CD14-positive monocyte (primary cell): Measurements from ENCODE around the gene INPPL1. TPM values are rescaled to one million over a fixed set of nuclear protein-coding genes. Genes with fewer than 3 reads are reported as not detected.

Source experiments
- DNase-seq, 3 donors: peaks; one replicate each; pipeline ENCODE4 v3.0.0-alpha.2; 2011 to 2022
- H2AFZ ChIP-seq: 2 replicates; pipeline ENCODE4 v1.6.0; 2012; ENCODE audit warnings: mild to moderate bottlenecking, low read depth, low read length, inconsistent platforms; ENCODE audit not compliant: insufficient read depth, poor library complexity, severe bottlenecking
- H3K27ac ChIP-seq, 2 donors: 1 replicate in 1 of 2; 2 replicates in 1 of 2; pipeline ENCODE4 v1.5.1; 2012 to 2013; ENCODE audit warnings: low read length in 2 of 2, control low read depth in 1 of 2, inconsistent platforms in 1 of 2, low read depth in 1 of 2, mild to moderate bottlenecking in 1 of 2
- H3K27me3 ChIP-seq, 2 donors: one replicate each; pipeline versions ENCODE4 v1.6.0 to v1.6.1; 2011 to 2013; ENCODE audit warnings: low read length in 2 of 2; ENCODE audit not compliant: control insufficient read depth in 2 of 2, insufficient read depth in 2 of 2
- H3K36me3 ChIP-seq, 2 donors: replicated peaks in 1 of 2; 1 replicate in 1 of 2; 2 replicates in 1 of 2; pipeline versions ENCODE4 v1.5.1 to v1.6.1; 2012 to 2013; ENCODE audit warnings: low read length in 2 of 2, control low read depth in 1 of 2, inconsistent platforms in 1 of 2, mild to moderate bottlenecking in 1 of 2; ENCODE audit not compliant: insufficient read depth in 2 of 2, control insufficient read depth in 1 of 2
- H3K4me1 ChIP-seq, 2 donors: 1 replicate in 1 of 2; 2 replicates in 1 of 2; pipeline versions ENCODE4 v1.5.1 to v1.6.1; 2012 to 2013; ENCODE audit warnings: low read length in 2 of 2, control low read depth in 1 of 2, inconsistent platforms in 1 of 2, mild to moderate bottlenecking in 1 of 2, moderate library complexity in 1 of 2; ENCODE audit not compliant: insufficient read depth in 2 of 2, control insufficient read depth in 1 of 2
- H3K4me2 ChIP-seq: replicated peaks from 2 replicates; pipeline ENCODE3; 2012; ENCODE audit warnings: low read length, moderate library complexity, mild to moderate bottlenecking; ENCODE audit not compliant: poor library complexity, severe bottlenecking; ENCODE audit errors: extremely low read depth
- H3K4me3 ChIP-seq, 3 experiments: fragments of 200-600 bp in 1 of 3; sonication (generic) in 1 of 3; replicated peaks in 1 of 3; 1 replicate in 2 of 3; 2 replicates in 1 of 3; pipeline ENCODE4 v1.5.1; 2011 to 2013; ENCODE audit warnings: low read length in 3 of 3, mild to moderate bottlenecking in 3 of 3, control low read depth in 2 of 3, low read depth in 2 of 3, inconsistent platforms in 1 of 3, moderate library complexity in 1 of 3
- H3K79me2 ChIP-seq: 2 replicates; pipeline ENCODE4 v1.6.0; 2012; ENCODE audit warnings: mild to moderate bottlenecking, control low read depth, inconsistent platforms, low read length, moderate library complexity; ENCODE audit not compliant: insufficient read depth
- H3K9ac ChIP-seq: 2 replicates; pipeline ENCODE4 v1.6.0; 2017; ENCODE audit warnings: low read length, mild to moderate bottlenecking; ENCODE audit not compliant: insufficient read depth, poor library complexity, severe bottlenecking
- H3K9me3 ChIP-seq, 2 donors: replicated peaks in 1 of 2; 1 replicate in 1 of 2; 2 replicates in 1 of 2; pipeline versions ENCODE4 v1.5.1 to v1.6.1; 2012 to 2013; ENCODE audit warnings: low read length in 2 of 2, control low read depth in 1 of 2; ENCODE audit not compliant: control insufficient read depth in 1 of 2, insufficient read depth in 1 of 2
- H4K20me1 ChIP-seq: 2 replicates; pipeline ENCODE4 v1.6.0; 2012; ENCODE audit warnings: mild to moderate bottlenecking, low read length, control low read depth, moderate library complexity; ENCODE audit not compliant: insufficient read depth
- H3K27ac Mint-ChIP-seq, 7 donors: one replicate each; pipeline ENCODE4 v1.8.0; 2020; ENCODE audit warnings: mild to moderate bottlenecking in 7 of 7, mixed read lengths in 7 of 7, moderate library complexity in 6 of 7, inconsistent platforms in 2 of 7
- H3K27me3 Mint-ChIP-seq, 3 donors: one replicate each; pipeline ENCODE4 v1.8.0; 2021 to 2022; ENCODE audit warnings: low read depth in 3 of 3, mild to moderate bottlenecking in 3 of 3, mixed read lengths in 3 of 3, moderate library complexity in 3 of 3, inconsistent platforms in 1 of 3
- H3K36me3 Mint-ChIP-seq, 2 donors: one replicate each; pipeline ENCODE4 v1.8.0; 2020; ENCODE audit warnings: mixed read lengths in 2 of 2, inconsistent platforms in 1 of 2, mild to moderate bottlenecking in 1 of 2
- H3K4me1 Mint-ChIP-seq: one replicate; pipeline ENCODE4 v1.8.0; 2020; ENCODE audit warnings: mild to moderate bottlenecking, mixed read lengths
- H3K4me3 Mint-ChIP-seq, 2 donors: one replicate each; pipeline ENCODE4 v1.8.0; 2020; ENCODE audit warnings: mild to moderate bottlenecking in 2 of 2, mixed read lengths in 2 of 2, moderate library complexity in 1 of 2
- H3K9me3 Mint-ChIP-seq, 7 donors: one replicate each; pipeline ENCODE4 v1.8.0; 2020 to 2022; ENCODE audit warnings: mixed read lengths in 7 of 7, mild to moderate bottlenecking in 6 of 7, moderate library complexity in 6 of 7, inconsistent platforms in 2 of 7
- CTCF ChIP-seq: fragments of 200-600 bp; IDR thresholded peaks from one replicate; pipeline ENCODE4 v1.8.0; 2022; ENCODE audit warnings: antibody characterized with exemption, mild to moderate bottlenecking
- WGBS: methylation state at CpG from one replicate; pipeline ENCODE4 v1.1.5; 2013; ENCODE audit warnings: missing lambda C conversion rate; ENCODE audit not compliant: insufficient coverage; 5-methylcytosine and 5-hydroxymethylcytosine counted together
- intact Hi-C, 2 donors: fragments of 100-400 bp; cut with micrococcal nuclease; formaldehyde crosslinking; loops; one replicate each; pipeline versions ENCODE4 v1.15.0 to v1.15.1; 2023
- polyA plus RNA-seq, 3 donors: library from polyadenylated mRNA; depleted of rRNA in 1 of 3; unstranded in 2 of 3; stranded (reverse) in 1 of 3; fragments of 300-500 nt in 2 of 3; fragments of >200 nt in 1 of 3; fragmentation: Illumina TruSeq in 2 of 3; gene quantifications; 1 replicate in 2 of 3; 2 replicates in 1 of 3; pipeline ENCODE4 v1.2.3, GENCODE V29; 2012 to 2021

INPPL1 gene
- polyA plus RNA-seq, 3 donors, result 11.8 to 390 (median 12.6) TPM

GRCh38 chr11:72229925-72230763, 5.6 kb downstream of the INPPL1 start:
- Histone ChIP-seq H3K9me3 (no peaks in the 10 kb centered on the region), H3K4me3 (no peak overlapping the region), H3K9ac (no peak overlapping the region), H4K20me1 (peaks cover 100% of the 10 kb centered on the region), H3K79me2 (peaks cover 27% of the 10 kb centered on the region), H2AFZ (no peak overlapping the region), H3K27me3 (no peaks in the 10 kb centered on the region), H3K36me3 (peaks cover 87 to 89% of the 10 kb centered on the region in 2 donors), H3K4me1 (peaks cover 16 to 22% of the 10 kb centered on the region in 2 donors), H3K27ac (no peak overlapping the region), H3K4me2 (no peak overlapping the region)
- Mint-ChIP-seq H3K36me3 (peaks cover 79 to 92% of the 10 kb centered on the region in 2 donors), H3K9me3 (no peaks in the 10 kb centered on the region), H3K4me1 (peaks cover 45% of the 10 kb centered on the region), H3K27ac (peak overlapping the region in 1 of 7 donors; percentile 46), H3K4me3 (no peak overlapping the region), H3K27me3 (peaks cover 0 to 2% (median 0%) of the 10 kb centered on the region in 3 donors)
- intact Hi-C loops, result loop anchor here in 1 of 2 donors (5.0 to 10.0 kb wide), 2 partner anchors 48 to 125 kb away; partner anchors contain the start of genes LAMTOR1 and TOMT
- 97% methylated on average over 17 of the region's 21 CpGs for WGBS
- TF ChIP-seq CTCF, result no peak
- DNase-seq, result no peak

GRCh38 chr11:72230764-72231365, 6.3 kb downstream of the INPPL1 start:
- Histone ChIP-seq H3K4me3 (no peak overlapping the region), H3K9me3 (no peaks in the 10 kb centered on the region), H3K27me3 (no peaks in the 10 kb centered on the region), H3K9ac (no peak overlapping the region), H3K36me3 (peaks cover 94 to 96% of the 10 kb centered on the region in 2 donors), H2AFZ (no peak overlapping the region), H3K79me2 (peaks cover 20% of the 10 kb centered on the region), H4K20me1 (peaks cover 100% of the 10 kb centered on the region), H3K4me2 (no peak overlapping the region), H3K27ac (peak overlapping the region in 1 of 2 donors; percentile 31), H3K4me1 (peaks cover 9 to 15% of the 10 kb centered on the region in 2 donors)
- peaks cover 0 to 2% (median 1%) of the 10 kb centered on the region in 3 donors for H3K27me3 Mint-ChIP-seq
- no peak for DNase-seq
- peaks cover 85 to 99% of the 10 kb centered on the region in 2 donors for H3K36me3 Mint-ChIP-seq
- no peaks in the 10 kb centered on the region for H3K9me3 Mint-ChIP-seq
- H3K27ac Mint-ChIP-seq, result peak overlapping the region in 2 of 7 donors; percentile 22 to 87
- intact Hi-C loops, result no loop called here
- 93% methylated on average over 18 of the region's 18 CpGs for WGBS
- H3K4me3 Mint-ChIP-seq, result no peak overlapping the region
- peaks cover 38% of the 10 kb centered on the region for H3K4me1 Mint-ChIP-seq
- TF ChIP-seq CTCF, result no peak
